ENCODE measurements around the gene YBEY.

DNA sequence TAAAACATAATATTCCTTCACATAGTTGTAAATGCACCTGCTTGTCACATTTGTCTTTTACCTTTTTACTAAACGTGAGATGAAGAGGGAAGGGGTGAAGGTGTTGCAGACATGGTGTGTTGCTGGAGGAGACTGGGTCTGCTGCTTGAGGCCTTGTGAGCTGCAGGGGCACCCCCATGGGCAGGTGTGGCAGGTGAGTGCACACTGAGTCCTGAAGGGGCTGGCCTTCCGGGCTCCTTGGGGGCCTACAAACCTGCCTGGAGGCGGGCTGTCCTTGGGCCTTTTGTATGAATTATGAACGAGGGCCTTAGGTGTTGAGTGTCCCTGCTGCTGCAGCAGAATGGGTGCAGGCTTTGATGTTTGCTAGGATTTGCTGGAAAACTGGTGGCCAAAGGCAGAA lies 41.6 kb downstream of the YBEY start:
- TF ChIP-seq, protein P1, sequence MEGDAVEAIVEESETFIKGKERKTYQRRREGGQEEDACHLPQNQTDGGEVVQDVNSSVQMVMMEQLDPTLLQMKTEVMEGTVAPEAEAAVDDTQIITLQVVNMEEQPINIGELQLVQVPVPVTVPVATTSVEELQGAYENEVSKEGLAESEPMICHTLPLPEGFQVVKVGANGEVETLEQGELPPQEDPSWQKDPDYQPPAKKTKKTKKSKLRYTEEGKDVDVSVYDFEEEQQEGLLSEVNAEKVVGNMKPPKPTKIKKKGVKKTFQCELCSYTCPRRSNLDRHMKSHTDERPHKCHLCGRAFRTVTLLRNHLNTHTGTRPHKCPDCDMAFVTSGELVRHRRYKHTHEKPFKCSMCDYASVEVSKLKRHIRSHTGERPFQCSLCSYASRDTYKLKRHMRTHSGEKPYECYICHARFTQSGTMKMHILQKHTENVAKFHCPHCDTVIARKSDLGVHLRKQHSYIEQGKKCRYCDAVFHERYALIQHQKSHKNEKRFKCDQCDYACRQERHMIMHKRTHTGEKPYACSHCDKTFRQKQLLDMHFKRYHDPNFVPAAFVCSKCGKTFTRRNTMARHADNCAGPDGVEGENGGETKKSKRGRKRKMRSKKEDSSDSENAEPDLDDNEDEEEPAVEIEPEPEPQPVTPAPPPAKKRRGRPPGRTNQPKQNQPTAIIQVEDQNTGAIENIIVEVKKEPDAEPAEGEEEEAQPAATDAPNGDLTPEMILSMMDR (conservative IDR thresholded peaks at IDR 0.05; ENCODE audit: low read length): no peak
- no peak for TF ChIP-seq EZH2phosphoT487 (IDR thresholded peaks at IDR 0.05; ENCODE audit: borderline replicate concordance)
